Hepatic stellate cell (primary cell): ENCODE measurements around the gene DCAF5.
"Not testable (repeated sequence)": the region's sequence is repeated elsewhere in the genome, so short reads cannot be mapped to it uniquely, and the experiment has no call there.

ENCODE experiments used
- DNase-seq: peaks from one replicate; pipeline ENCODE4 v3.0.0; 2011; ENCODE audit warnings: low spot score

Gene DCAF5

DNA sequence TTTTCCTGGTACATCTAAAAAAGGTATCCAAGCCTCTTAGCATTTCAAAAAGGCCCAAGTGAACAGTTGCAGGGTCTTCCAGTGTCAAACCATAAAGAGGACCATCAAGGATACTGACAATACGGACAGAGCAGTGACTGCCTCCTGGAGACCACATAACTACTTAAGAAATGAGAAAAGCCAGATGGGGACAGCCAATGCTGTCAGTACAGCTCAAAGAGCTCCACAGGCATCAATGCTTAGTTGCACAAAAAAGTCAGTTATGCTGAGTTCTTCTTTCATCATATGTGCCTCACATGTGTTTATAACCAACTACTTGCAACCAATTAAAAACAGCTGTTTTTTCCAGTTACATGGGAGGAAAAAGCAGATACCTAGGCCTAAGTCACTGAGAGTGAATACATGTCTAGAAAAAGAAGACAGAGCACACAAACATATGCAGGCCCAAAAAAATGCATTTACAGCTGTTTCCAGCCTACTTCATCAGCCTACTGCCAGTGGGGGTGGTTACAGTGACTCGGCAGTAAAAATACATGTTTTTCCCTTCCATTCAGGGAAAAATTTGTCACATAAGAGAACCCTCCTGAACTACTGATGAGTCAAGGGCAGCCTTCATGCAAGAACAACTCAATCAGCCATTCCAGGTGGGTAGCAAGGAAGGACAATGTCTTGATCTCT, 84.0 kb downstream of the DCAF5 start:
- peak; percentile 52 for DNase-seq

DNA sequence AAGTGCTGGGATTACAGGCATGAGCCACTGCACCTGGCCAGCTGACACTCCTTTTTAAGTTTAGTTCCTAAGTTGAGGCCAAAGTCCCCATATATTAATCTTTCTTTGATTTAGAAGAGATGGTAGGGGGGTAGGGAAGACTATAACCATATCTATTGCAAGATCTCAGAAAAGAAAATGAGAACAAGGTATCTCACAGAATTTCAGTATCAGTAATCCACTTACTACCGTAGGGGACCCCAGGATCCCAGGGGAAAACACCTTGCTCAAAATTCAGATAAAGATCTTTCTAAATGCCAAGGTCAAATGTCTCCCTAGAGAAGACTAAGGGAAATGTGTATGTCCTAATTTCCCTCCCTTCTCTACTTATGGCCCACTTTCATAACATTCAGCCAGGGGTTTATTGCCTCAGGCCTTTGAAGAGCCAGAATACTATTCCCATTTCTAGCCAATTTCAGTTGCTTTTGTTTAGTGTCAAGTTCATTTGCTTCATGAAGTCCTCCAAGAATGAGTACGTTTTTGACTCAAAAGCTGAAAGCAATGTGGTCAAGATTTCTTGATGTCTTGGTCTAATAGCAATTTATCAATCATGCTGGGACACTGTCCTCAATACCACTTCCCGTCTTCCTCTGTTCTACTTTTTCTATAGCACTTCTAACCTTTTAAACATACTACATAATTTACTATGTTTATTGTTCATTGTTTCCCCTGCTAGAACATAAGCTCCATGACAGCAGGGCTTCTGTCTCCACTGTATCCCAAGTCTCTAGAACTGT, 86.3 kb downstream of the DCAF5 start:
- no peak for DNase-seq

DNA sequence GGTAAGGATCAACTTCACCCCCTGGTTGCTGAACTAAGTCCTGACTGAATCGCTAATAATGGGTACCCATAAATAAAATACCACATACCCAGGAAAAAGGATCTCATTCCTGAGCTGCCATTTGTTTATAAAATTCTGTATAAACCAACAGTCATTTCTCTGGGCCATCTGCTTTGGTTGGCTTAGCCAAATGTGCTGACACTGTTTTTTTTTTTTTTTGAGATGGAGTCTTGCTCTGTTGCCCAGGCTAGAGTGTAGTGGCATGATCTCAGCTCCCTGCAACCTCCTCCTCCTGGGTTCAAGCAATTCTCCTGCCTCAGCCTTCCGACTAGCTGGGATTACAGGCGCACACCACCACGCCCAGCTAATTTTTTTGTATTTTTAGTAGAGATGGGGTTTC, 87.0 kb downstream of the DCAF5 start:
- DNase-seq = not testable (repeated sequence)

DNA sequence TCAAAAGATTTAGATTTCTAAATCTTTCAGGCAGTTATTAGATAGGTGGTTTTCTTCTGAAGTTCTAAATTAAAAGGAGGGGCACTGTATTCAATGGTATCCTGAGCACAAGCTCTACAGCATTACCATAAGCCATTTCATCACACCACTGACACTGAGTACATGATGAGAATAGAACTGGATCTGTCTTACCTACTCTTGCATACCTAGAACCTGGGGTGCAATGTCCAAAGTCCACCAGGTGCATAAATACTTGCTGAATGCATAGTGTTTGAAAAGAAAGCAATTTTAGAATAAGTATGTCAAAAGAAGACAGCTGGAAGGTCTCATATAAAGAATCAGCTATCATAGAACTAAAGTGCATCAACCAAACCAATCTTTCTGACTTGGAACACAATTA, 88.3 kb downstream of the DCAF5 start:
- DNase-seq = no peak

DNA sequence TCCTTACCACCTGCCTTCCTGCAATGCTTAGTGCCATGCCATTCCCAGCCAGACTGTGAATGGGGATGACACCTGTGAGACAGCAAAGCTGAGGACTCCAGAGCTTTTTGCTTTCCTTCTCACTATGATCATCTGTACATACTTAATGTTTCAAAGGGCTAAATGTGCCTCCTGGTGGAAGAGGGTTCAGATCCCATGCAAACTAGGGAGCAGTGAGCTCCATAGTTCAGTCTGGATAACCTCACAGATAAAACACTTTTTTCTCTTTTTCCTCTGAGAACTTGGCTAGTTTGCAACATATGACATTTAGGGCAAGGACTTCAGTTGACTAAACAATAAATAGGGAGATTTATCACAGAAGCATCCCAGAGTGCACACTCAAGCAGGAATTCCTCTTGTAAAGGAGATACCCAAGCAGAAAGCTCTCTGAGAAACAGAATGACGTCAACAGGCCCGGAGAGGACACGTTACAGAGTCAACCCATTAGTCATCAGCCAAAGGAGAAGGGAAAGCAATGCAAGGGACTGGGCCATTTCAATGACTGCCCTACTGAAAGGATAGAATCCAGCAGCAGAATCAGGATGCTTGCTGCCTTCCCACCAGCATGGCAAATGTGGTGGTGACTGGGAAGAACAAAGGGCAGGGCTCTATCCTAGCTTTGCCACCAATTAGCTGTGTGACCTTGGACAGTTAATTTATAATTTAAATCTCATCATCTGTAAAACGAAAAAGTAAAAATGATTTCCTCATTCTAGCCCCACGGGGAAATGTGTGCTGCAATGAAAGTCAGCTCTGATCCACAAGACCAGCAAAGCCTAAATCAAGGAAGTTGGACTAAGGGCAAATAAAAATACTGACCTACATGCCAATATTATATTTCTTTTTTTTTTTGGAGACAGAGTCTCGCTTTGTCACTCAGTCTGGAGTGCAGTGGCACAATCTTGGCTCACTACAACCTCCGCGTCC, 93.0 kb downstream of the DCAF5 start:
- DNase-seq = peak; percentile 86

DNA sequence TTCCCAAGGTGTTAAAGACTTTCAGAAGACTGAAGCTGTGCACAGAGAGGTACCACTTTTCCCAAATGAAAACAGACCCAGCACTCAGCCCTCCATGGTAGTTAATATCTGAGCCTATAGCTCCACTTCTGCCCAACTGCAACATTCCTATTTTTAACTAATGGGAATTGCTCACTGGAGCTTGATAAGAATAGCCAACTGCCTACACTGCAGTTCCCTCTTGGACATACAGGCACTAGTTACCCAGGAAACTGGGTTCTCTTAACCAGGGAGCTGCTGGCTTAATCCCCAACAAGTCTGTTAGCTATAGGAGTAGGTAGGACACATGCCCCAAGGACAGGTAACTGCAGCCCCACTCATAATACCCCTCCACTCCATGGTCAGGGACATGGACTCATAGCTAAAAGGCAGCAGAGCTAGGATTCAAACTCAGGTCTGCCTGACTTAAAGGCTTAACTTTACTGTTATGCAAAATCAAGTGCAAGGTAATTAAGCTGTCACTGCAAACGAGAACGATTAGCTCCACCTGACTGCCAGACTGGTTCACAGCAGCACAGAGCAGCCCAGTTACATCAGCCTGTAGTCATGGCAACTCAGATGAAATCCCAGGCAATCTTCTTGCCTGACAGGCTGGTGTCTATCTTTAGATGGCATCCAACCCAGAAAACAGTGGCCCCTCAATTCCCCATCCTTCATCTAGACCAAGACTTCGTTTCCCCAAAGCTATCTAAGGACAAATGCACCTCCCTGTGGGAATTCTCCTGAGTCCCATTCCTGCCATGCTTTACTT, 96.7 kb downstream of the DCAF5 start:
- no peak for DNase-seq

DNA sequence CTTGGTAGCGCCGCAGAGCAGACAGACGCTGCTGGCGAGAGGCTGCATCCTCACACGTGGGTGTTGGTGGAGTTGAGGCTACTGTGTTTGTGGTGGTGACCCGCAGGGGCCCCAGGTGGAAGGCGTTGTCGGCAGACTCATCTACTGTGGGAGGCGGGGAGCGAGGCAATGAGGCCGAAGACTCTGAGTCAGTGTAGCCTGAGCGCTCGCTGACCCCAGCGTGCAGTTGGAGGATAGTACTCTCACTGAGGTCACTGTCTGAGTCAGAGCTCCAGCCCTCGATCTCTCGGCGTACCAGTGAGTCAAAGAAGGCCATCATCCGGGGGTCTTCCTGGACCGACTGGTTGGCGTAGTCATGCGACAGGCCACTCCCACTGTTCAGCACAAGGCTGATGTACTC, 97.8 kb downstream of the DCAF5 start:
- DNase-seq = no peak

DNA sequence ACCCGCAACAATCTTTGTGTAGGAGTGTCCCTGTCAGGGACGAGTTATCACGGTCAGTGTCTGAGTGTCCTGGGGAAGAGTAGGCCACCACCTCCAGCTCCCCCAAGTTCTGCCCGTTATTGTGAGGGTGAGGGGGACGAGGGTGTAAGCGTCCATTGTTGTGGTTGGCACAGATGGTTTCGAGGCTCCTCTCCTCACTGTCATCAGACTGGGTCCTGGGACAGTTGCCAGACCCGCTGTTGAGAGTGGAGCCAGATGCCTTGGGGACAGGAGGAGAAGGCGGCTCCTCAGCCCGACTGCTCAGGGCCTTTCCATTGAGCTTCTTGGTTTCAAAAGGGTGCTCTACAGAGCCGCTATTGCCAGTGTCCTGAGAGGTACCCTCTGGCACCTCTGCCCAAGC, 98.9 kb downstream of the DCAF5 start:
- no peak for DNase-seq

DNA sequence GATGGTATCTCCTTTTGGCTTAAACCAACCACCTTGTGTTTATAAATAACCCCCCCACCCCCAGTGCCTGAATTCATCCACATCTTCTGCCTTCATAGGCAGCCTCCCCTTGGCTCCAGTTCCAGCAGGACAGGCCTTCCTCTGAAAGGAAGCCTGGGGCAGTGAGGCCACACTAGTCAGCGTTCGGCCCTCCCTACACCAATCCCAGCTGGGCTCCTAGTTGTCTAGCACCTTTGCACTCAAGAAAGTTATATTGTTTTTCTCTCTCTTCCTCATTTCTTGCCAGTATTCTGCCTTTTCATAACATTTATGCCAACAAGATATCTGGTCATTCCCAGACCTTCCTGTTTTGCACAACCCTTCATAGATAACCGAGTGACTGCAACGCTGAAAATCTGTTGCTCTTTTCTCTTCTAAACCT, 100.7 kb downstream of the DCAF5 start:
- DNase-seq = no peak

DNA sequence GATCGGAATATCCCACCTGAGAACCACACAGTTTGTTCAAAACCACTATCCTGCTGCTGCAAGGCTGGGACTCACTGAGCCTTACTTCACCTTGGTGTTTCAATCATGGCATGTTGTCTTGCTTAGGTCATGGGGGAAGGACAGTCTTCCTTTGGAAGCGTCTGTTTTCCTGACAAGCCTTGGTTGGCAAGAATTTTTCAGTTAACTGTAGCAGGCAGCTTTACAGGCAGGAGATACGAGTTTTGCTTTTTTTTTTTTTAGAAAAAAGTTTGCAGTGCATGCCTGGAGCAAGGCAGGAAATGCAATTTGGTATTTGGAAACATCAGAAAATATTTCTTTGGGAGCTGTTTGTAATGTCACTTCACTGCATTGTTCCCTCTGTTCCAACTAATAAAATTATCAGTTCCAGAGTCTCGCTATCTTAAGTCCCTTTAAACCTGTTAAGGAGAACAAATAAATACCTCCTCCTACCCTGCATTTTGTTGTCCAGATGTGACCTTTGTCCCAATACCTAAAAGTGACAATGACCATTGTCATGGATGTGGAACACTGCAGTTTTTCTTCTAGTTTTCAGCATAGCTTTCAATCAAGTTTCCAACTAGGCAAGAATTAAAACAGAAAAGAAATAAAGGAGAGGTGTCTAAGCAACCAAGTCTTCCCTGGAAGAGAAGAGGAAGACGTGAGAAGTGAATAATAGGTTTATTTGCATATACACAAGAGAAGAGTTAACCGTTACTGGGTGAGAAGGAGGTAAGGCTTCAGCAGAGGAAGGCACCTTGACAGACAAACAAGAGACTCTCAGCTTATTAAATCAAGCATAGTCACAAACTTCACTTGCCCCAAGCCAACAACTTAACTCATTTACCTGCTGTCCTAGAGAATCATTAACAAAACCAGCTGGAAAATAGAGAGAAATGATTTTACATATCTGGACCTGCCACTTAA, 102.4 kb downstream of the DCAF5 start:
- no peak for DNase-seq

DNA sequence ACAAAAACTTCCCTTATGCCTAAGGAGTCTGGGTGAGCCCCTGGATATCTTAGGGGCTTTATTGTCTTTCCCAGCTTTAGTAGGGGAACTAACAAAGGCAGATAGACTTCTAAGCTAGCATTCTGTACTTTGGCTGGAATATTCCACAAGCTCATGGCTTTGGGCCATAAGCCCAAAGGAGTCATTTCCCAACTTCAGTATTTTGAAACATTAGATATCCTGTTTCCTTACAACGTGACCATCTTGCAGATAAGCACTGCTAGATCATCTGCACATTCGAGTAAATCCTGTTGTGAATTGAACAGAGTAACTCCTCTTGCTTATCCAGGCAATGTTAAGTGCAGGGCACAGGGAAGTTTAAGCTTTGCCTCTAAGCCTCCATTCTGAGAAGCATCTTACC, 103.2 kb downstream of the DCAF5 start:
- peak; percentile 55 for DNase-seq

DNA sequence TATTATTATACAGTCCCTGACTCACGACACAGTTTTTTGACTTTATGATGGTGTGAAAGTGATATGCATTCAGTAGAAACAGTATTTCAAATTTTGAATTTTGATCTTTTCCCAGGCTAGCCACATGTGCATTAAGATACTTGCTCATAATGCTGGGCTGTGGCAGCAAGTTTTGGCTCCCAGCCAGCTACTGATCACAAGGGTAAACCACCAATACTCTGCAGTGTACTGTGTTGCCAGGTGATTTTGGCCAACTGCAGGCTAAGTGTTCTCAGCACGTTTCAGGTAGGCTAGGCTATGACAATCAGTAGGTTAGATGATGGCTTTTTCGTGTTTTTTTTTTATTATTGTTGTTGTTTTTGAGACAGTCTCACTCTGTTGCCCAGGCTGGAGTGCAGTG, 104.5 kb downstream of the DCAF5 start:
- no peak for DNase-seq

DNA sequence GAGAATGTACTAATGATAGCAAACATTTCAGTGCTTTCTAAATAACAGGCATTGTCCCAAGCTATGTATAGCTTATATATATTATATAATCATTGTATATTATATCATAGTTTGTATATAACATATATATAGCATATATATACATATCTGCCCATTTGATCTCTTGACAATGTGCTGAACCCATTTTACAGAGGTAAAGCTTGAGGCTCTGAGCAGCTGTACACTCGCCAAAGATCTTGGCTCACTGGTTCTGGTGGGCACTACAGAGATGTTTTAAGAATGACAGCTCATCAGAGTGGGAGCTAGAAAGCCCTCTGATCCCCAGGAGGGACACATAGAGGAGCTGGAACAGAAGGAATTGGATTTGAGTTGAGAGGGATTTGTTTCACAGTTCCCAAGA, 105.7 kb downstream of the DCAF5 start:
- DNase-seq = no peak

DNA sequence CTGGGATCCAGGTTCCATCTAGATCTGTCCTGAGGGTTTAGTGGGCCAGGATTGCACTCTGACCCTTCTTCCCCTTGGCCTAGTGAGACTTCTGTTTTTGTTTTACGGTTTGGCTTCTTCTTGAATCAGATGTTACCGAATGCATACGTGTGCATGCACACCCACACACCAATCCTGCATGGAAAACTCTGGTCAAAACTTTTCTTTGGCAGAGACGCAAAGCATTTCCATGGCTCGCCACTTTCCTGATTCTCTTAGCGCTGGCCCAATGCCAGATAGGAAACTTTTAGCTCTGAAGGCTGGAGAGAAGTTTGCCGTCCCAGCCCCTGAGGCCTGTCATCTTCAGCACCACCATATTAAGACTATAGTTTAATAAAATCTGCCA, 106.5 kb downstream of the DCAF5 start:
- DNase-seq = no peak

DNA sequence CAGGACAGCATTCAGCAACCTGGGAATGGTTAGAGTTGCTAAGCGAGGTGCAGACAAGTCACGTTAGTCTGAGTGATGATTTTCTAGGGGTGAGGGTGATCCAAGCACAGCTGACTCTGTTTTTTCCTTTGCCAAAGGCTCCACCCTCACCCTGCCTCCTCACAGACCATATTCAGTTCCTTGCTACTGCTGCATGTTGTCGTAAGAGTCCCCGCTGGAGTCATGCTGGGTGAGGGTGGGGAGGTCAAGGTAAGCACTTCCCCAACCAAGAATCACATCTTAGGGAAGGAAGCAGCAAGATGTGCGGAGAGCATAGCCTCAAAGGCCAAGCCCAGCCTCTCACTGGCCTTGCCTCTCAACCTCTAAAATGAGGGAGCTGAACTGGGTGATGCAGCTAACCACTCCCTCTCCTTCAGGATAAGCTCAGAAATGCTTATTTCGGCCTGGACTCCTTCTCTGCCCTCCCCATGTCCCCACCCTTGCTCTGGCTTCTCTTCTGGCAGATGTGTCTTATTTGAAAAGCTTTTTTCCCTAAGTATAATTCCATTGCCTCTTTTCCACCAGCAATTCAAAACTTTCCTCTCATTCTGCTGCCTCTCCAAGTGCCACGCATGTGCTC, 107.0 kb downstream of the DCAF5 start:
- no peak for DNase-seq

DNA sequence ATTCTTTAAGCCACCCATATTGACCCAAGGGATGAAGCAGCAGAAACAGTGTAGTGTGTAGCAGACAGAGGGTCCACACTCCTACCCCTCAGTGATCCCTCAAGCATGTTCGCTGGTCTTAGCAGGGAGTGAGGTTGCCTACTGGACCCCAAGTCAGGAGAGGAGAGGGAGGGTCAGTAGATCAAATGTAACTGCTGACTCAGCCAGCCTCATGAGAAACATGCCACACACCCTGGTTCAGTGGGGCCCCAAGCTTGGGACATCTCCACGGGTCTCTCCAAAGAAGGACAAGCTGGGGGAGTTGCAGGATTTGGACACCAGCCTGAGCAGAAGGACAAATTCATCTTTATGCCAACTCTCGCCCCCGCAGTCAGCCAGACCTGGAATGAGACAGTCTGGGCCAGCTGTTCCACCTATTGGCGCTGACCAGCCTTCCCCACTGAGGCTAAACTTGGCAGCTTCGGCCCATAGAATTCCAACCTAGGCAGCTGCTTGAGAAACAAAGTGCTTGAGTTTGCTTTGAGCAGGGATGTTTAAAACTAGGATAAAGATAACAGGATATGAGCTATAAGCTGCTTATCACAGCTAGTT, 107.9 kb downstream of the DCAF5 start:
- DNase-seq = peak; percentile 46

DNA sequence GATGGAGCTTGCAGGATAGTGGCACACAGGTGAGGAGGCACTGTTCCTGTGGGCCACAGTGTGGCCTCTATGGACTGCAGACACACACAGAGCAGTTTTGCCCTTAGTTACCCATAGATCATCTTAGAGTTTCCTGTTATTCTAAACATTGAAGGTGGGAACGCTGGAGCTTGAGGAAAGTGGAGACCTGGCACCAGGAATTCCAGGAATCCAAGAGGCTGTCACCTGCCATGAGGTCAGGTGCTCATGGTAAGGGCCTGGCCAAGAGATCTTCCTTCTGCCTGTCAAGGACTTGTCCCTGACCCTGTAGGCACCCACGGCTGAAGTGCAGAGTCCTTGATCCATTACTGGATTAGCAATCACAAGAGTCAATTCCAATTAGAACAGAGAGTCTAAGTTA, 108.6 kb downstream of the DCAF5 start:
- no peak for DNase-seq

DNA sequence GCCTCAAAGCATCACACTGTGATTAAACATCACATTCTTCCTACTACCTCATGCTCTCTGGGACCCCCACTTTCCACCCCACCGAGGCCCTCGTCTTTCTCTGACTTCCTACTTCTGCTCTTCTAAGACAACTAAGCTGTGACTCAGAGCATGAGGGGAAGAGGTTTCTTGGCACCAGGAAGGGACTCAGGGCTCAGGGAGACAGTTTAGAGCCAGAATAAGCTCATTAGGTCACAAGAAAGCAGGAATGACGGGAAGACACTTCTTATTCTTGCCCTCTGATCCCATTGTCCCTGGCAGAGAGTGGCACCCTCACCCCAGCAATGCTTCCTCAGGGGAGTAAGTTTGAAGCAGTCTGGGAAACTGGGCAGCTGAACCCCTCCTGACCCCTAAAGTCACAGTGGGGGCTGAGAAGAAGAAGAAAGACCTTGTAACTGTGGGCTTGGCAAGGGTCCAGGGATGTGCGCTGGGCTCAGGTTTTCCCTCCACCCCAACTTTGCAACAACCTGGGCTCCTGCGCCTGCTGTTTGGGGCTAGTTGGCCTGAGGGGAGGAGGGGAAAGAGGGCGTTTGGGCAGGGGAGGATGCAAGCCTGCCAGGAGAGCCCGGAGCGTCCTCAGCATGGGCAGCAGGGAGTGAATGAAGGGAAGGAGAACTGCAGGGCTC, 109.2 kb downstream of the DCAF5 start:
- DNase-seq = peak; percentile 53

DNA sequence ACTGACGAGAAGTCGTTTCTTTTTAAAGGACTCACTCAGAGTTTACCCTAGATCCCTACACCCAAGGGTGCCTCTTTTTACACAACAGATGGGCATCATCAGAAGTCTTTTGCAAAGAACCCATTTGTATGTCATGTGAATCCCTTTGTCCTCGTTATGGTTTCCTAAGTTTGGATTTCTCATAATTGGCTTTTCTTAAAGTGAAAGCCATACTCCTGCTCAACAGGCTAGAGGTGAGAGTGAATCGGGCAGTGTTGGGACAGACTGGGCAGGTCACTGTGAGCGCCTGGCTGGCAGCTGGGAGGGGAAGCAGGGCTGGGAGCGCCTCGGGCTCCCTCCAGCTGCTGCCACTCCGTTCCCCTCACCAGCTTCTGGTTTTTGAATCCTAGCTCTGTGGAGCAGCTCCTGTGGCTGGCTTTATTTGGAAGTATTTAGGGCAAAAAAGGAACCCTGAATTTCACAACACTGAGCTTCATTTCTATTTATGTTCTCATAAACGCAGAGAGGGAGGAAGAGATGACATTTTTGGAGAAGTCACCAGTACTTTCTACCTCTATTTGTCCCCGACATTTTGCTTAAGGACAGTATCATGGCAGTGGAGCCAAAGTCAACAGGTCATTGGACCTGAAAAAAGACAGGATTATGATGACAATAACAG, 110.0 kb downstream of the DCAF5 start:
- DNase-seq = no peak
